HG03175 (cell line): ENCODE measurements around the gene NEDD4L.
"Not testable (repeated sequence)": the region's sequence is repeated elsewhere in the genome, so short reads cannot be mapped to it uniquely, and the experiment has no call there.

Experiments
- ATAC-seq: cut with Tn5 transposase; IDR thresholded peaks from one replicate; pipeline ENCODE4 v1.9.1; 2021; ENCODE audit warnings: mild to moderate bottlenecking, moderate library complexity; ENCODE audit not compliant: unreplicated experiment

NEDD4L gene

DNA sequence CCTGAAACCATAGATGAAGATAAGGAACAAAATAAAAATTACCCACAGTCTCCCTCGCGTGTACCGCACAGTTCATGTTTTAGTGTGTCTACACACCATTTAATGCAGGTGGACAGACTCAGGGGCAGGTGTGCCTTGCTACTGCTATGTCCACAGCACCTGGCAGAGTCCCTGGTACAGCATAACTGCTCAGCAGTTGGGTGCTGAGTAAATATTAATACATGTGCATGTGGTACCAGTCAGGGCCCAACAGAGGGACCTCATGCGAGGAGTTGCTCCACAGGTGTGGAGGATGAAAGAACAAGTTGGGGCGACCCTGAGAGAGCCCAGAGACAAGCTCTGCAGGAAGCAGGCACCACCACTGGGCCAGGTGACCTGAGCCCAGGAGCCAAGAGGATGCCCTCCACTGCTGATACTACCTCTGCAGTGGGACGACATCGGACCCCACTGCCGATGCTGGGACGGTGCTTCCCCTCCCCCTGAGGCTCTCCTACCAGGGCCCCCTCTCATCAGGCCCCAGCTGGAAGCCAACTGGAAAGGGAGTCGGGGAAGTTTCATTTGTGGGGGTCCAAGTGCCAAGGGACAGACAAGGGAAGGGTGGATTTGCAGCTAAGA is 100.8 kb downstream of the NEDD4L start:
- ATAC-seq = no peak

DNA sequence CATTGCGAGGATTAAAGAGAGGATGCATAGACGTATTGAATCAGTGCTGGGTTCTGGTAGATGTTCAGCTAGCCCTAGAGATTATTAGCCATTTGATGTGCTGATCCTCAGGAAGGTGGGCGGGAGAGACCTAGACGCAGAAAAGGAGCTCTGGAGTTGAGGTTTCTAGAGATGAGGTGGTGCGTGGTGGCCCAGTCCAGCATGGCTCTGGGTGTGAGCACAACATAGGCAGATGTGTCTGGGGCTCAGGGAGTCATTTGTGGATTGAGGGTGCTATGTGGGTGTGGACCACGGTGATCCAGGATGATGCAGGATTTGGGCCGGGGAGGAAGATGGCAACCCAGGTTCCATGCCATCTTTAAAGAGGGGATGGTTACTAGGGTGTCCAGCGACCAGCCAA is 102.1 kb downstream of the NEDD4L start:
- ATAC-seq = no peak

DNA sequence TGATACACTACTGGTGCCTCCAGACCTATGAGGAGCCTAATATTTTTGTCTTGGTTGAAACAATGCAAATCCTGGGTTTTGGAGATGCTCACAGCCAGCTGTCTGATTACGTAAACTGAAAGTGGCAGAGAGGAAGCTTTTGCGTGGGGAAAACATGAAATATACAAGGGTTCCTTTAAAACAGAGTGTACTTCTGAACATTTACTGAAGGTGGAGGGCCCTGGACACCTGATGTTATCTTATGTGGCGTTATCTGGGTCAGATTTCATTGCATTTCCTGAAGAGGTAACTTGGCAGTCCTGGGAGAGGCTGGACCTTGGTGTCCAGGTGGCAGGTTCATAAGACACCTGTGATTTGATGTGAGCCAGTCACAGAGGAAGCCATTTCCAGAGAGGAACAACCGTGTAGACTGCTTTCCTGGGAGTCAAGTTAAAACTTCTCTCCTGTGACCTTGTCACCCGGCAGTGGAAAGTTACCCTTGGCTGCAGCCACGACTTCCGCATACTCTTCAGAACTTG is 105.0 kb downstream of the NEDD4L start:
- ATAC-seq = no peak

DNA sequence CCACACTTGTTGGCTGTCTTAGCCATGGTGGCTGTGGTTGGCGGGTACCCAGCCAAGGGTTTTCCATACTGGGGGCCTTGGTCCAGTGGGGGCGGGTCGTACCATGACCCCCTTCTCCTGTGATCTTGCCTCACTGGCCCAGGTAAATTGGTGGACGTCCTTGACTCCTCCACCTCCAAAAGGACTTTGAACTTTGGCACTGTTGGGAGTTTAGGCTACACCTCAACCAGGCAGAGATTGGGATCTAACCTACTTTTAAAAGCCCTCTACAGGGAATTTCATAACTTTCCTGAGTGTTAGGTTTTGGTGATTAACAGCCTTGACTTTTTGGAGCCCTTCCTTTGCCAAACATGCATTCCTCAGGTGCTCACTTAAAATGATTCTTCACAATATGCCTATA is 106.7 kb downstream of the NEDD4L start:
- no peak for ATAC-seq

DNA sequence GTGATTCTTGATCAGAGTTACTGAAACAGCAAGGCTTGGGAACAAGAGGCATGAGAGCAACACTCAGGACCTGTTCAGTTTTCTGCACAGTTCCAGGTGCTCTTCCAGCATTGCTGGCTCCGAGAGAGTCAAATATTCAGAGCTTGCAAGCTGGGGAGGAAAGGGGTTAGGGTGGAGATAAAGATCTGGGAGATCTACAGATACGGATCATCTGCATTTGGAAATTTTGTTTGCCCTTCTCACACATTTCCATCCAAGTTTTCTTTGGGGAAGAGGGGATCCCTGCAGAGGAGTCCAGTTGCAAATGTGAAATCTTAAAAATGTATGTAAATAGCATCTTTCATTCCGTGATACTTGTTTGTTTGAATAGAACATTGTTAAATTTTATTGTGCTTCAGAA is 108.2 kb downstream of the NEDD4L start:
- no peak for ATAC-seq

DNA sequence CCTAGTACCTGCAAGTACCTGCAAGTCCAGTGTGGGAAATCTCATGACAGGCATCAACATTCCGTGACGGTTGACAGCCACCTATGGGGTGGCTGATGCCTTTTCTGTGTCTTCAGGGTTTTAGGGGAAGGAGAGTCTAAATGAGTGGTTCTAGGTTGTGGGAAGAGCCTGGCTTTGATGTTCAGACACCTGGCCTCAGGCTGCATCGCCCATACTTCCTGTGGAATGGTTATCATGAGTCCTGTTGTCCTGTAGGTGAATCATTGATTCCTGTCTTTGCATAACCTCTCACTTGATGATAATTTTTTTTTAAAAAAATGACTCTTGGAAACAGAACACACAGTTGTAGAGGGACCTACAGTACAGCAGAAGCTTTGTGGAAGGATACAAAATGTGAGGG is 108.9 kb downstream of the NEDD4L start:
- no peak for ATAC-seq

DNA sequence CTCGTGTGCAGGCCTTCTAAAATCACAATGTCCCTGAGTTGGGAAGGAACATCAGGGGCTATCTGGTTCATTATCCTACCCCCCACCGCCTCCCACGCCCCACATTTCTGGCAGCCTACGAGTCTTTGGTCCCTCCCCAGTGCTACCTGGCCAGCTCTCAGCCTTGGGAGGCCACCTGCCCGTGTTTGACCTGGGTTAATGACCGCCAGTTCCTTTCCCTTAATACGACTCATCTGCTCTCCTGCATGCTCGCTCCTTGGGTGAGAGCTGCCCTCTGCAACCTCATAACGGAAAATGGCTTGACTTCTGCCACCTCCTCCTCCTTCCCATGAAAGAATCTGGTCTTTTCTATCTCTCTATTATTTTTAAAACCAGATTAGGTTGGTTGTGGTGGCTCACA is 112.5 kb downstream of the NEDD4L start:
- no peak for ATAC-seq

DNA sequence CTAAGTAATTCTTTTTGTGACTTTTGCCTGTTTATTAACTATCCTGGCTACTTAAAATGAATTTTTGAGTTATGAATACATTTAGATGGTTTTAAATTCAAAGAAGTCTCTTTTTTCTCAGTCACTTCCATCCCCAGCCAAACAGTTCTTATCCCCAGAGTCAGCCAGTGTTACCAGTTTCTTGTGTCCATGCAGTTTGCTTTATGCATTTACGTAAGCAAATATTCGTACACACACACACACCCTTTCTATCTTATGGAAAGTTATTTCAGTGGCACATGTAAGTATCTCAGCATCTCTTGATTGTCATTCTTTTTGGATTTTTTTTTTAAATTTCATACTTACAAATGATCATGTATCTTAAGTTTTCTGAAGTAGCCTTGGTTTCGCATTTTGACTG is 113.2 kb downstream of the NEDD4L start:
- no peak for ATAC-seq

DNA sequence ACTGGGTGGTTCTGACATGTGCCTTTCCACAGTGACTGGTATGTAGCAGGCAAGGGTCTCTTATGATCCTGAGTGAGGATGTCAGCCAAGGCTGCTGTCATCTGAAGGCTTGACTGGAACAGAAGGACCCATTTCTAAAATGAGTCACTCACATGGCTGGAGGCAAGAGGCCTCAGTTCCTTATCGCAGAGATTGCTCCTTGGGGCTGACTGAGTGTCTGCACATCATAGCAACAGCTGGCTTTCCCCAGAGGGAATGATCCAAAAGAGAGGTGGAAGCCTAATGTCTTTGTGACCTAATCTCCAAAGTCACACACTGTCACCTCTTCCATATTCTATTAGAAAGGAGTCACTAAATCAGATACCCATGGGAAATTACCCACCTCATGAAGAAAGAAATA is 114.0 kb downstream of the NEDD4L start:
- ATAC-seq = no peak

DNA sequence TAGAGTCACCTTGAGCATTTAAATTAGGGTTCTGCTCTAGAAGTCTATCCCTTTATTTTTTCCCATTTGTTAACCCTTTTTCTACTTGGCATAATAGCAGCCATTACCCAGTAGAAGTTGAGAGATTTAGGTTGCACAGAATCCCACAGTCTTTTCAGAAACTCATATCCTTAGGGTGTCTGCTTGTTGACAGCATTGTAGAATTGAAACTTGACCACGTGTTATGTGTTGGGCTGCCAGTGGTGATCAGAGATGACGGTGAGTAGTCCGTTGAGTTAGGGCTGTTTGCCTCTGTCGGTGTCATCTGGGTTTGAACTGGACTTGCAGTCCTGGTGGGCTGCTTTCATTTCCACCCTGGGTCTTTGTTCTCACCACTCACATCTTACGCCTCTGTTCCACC is 114.4 kb downstream of the NEDD4L start:
- no peak for ATAC-seq

DNA sequence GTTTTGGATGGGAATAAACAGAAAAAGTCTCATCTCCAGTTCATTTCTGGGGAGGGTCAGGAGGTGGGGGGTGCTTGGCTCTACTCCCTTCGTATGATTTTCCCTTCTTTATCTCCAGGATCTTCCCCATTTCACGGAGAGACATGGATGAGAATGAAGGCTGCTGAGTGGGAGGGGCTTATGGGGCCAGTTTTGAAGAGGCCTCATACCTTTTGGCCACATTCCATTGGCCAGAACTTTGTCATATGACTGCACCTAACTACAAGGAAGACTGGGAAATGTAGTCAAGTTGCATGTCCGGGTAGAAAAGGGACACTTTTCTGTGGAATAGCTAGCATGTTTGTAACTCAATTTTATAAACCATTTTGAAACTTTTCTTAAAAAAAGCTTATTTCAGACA is 117.6 kb downstream of the NEDD4L start:
- no peak for ATAC-seq

DNA sequence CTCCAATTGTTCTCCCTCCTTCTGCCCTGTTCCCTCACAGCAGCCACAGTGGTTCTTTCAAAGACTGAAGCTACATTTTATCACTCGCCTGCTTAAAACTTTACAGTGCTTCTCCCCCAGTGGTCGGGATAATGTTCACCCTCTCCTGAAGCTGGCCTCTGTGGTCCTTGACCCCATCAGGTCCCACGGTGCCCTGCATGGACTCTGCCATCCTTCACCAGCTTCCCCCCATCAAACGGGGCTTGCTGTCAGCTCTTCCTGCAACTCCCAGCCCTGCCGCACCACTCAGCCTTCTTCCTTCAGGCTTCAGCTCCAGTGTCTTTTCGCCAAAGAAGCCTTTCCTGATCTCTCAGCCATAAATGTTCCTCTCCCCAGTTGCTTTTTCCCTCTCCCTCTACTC is 118.1 kb downstream of the NEDD4L start:
- ATAC-seq = no peak

DNA sequence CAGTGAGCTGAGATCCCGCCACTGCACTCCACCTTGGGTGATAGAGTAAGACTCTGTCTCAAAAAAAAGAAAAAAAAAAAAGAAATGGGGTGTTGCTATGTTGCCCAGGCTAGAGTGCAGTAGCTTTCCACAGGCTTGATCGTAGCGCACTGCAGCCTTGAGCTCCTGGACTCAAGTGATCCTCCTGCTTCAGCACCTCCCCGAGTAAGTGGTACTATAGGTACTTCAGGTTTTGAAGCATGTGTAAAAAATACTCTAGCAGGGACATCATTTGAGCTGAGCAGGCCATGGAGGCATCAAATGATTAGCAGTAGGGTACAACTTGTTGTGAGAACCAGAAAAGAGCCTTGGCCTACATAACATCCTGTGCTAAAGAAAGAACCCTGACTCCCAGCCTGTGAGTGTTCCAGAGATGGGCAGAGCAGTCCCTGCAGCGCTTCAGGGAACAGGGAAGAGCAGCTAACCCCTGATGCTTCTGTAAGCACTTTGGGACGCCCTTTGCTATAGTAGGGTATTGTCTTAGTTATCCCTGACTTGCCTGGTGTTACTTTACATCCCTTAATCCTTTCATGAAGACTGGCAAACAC is 119.1 kb downstream of the NEDD4L start:
- no peak for ATAC-seq

DNA sequence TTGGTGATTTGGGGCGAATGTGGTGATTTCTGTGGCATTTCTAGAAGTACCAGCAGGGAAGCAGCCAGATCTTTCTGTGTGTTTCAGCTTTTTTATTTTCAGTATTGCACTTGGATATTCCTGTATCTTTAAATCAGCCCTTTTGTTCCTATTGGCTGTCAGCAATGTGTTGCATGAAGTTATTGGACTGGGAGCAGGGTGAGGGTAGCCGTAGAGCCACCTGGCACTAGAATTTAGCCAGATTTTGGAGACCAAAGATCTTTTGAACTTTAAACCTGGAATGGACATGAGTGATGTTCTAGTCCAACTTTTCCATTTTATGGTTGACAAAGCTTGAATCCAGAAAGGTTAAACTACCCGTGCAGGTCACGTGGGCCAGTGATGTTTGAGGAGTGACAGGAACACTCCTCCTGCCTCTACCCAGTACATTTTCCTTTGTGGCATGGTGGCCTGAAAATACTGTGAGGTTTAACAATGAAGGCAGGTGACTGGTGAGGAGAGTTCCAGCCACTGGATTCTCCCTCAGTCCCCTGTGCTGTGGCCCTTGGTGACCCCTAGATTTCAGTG is 122.3 kb downstream of the NEDD4L start:
- ATAC-seq = no peak

DNA sequence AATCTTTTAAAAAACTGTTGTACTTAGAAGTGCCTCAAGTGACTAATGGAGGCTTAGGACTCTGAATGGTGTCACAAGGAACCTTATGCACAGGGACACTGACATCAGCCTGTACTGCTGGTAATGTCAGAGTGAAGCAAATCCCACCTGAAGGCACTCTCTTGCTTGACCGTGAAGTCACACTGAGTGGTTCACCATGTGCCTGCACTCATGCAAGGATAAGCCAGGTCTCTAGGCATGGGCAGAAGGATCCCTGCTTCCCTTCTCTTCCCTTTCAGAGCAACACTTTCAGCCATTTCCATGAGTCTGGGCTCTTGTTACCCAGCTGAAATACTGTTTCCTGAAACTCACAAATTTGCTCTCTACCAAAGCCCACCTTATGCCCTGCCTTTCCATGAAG is 123.0 kb downstream of the NEDD4L start:
- ATAC-seq = no peak

DNA sequence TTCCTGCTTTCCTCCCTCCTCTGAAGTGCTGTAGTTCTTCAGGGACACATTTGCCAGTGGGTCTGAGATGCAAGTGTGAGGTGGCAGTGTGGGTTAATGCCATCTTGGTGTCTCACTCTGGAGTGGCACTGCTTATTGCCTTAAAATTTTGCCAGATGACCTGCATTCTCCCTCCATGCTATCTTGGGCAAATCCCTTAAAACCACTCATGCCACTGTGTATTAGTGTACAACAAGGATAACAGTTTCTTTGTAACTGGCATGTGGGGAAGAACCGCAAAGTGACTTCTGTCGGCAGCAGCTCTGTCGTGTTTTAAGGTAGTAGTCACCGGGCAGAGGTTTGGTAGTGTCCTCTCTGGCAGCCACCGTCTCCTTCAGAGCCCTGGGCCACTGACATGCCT is 124.2 kb downstream of the NEDD4L start:
- ATAC-seq = no peak

DNA sequence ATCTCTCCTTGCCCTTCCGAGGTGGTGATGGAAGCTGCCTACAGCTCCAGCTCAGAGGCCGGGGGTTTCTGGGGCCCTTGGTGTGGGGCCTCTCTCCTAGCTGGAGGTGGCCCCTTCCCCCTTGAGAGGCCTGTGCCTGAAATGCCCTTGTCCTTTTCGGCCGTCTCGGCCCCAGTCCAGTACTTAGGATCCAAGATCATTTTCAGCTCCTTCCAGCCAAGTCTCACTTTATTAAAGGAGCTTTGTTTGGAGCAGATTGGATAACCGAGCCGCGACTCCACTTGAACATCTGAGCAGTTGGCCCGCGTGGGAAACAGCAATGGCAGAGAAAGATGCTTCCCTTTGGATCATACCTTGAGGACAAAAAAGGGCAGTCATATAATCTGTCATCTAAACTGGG is 125.0 kb downstream of the NEDD4L start:
- ATAC-seq = no peak

DNA sequence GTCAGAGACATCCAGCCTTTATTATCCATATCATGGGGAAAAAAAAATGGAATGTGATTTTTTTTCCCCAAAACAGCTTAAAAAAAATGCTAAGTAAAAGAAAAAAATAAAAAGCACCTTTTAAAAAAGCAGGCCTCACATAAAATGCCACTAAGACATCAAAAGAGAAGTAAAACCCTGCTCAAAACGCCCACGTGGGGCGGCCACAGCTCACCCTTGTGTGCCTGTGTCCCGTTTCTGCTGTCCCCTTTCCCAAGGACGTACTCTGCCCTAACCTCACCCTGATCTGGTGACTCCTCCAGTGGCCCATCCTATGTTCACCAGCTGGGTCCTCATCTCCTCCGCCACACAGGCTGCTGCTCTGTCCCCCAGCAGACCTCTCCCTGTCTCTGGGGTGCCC is 125.4 kb downstream of the NEDD4L start:
- ATAC-seq = no peak

DNA sequence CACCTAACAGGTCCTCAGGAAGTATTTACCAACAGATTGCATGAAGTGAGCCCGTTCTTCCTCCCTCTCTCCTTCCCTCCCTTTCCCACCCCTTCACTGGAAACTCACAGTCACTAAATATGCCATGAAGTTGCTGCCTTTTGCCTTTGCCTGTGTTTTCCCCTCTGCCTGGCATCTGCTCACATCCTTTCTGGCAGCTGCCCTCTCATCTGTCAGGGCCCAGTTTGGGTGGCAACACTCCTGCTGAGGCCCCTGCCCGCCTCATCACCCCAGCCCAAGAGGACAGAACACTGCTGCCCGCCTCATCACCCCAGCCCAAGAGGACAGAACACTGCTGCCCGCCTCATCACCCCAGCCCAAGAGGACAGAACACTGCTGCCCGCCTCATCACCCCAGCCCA is 126.0 kb downstream of the NEDD4L start:
- ATAC-seq = not testable (repeated sequence)

DNA sequence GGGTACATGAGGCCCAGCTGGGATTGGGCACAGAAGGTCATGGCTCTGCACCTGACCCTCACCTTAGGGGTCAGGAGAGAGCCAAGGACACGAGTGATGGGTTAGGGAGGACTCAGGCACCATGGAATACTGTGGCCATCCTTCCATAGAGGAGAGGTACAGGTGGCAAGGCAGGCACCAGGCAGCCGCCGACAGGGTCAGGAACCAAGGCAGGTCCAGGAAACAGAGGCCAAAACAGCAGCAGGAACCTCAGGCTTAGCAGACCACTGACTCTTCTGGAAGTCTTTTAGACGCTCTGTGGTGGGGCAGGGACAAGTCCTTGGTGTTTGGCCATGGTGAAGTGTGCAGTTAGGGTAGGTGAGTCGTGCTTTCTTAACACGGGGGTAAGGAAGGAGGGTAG is 128.0 kb downstream of the NEDD4L start:
- no peak for ATAC-seq

DNA sequence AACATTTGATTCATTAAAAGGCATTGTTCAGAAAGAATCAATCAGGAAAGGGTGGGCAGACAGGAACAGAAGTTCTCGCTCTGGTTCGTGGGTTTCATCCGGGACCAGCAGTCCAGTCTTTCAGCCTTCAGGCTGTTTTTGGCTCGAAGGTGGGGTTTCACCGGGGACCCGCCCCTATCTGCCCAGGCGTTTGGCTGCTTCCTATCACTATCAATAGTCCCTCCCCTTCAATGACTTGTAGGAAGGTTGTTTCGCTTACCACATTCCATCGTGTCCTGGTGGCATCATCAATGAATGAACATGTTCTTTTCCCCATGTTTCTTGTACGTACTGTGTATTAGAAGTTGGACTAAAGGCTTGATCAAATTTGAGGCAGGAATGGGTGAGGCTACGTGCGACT is 130.3 kb downstream of the NEDD4L start:
- no peak for ATAC-seq

DNA sequence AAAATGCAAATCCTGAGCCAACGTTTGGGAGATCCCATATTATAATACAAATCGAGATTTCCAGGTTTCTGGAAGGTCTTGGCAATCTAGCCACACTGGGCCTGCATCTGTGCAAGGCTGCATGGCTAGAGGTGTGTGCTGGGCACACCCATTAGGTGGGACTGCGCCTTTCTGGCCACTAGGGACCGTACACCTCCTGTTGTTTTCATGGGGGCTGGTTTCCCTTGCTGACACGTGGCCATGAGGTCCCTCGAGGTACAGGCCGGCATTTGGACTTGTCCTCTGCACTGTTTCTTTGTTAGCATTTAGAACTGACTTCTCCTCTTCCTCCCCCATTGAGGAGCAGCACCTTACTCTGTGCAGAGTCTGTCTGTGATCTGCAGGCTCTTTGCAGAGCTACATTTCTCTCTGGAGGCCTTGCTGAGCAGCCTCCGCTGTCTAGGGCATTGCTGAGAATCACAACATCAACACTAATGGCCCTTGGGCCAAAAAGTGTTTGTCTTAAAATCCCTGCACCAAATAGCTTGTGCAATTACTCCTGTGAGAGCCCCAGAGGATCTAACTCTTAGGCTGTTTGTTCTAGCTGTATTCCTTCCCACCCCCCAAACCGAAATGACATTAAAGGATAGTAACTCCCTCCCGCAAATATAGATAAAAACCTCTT is 131.2 kb downstream of the NEDD4L start:
- no peak for ATAC-seq
